WTC11 (cell line): ENCODE data around the gene IPO9. TPM values are rescaled to one million over a fixed set of nuclear protein-coding genes. Genes with fewer than 3 reads are reported as not detected.

Experiments used
- AFF4 ChIP-seq: sonication (generic); formaldehyde crosslinking; IDR thresholded peaks from 2 replicates; pipeline ENCODE4 v1.8.1; 2023; ENCODE audit warnings: mild to moderate bottlenecking, missing genetic modification reagents, borderline replicate concordance
- AR ChIP-seq: fragments of 250-450 bp; sonication (Bioruptor Pico); IDR thresholded peaks from 2 replicates; pipeline ENCODE4 v1.9.0; 2021; ENCODE audit warnings: mild to moderate bottlenecking
- CREB1 ChIP-seq: sonication (generic); formaldehyde crosslinking; IDR thresholded peaks from 2 replicates; pipeline ENCODE4 v1.8.0; 2023; ENCODE audit warnings: mild to moderate bottlenecking, missing genetic modification reagents
- CTCF ChIP-seq: fragments of 200-600 bp; IDR thresholded peaks from 2 replicates; pipeline ENCODE4 v1.8.0; 2022; ENCODE audit warnings: antibody characterized with exemption
- E2F4 ChIP-seq: sonication (generic); formaldehyde crosslinking; IDR thresholded peaks from 2 replicates; pipeline ENCODE4 v1.8.1; 2022; ENCODE audit warnings: low read depth, mild to moderate bottlenecking, moderate library complexity, missing genetic modification reagents, borderline replicate concordance
- E2F5 ChIP-seq: sonication (generic); formaldehyde crosslinking; IDR thresholded peaks from 2 replicates; pipeline ENCODE4 v1.8.1; 2022; ENCODE audit warnings: mild to moderate bottlenecking, moderate library complexity, missing genetic modification reagents
- ESRRA ChIP-seq: sonication (generic); formaldehyde crosslinking; IDR thresholded peaks from 2 replicates; pipeline ENCODE4 v1.8.1; 2022; ENCODE audit warnings: mild to moderate bottlenecking, missing genetic modification reagents, borderline replicate concordance
- HMGXB4 ChIP-seq: sonication (generic); formaldehyde crosslinking; IDR thresholded peaks from 2 replicates; pipeline ENCODE4 v1.8.1; 2023; ENCODE audit warnings: mild to moderate bottlenecking, moderate library complexity, missing genetic modification reagents
- JAZF1 ChIP-seq: fragments of 250-450 bp; sonication (Bioruptor Pico); IDR thresholded peaks from 2 replicates; pipeline ENCODE4 v1.9.0; 2021; ENCODE audit warnings: moderate library complexity, mild to moderate bottlenecking, inconsistent platforms
- KAT7 ChIP-seq: sonication (generic); formaldehyde crosslinking; IDR thresholded peaks from 2 replicates; pipeline ENCODE4 v1.8.1; 2023; ENCODE audit warnings: missing genetic modification reagents, mild to moderate bottlenecking, borderline replicate concordance
- MYBL2 ChIP-seq: sonication (generic); formaldehyde crosslinking; IDR thresholded peaks from 2 replicates; pipeline ENCODE4 v1.8.1; 2023; ENCODE audit warnings: mild to moderate bottlenecking, moderate library complexity, missing genetic modification reagents
- NFATC4 ChIP-seq: fragments of 250-450 bp; sonication (Bioruptor Pico); IDR thresholded peaks from 2 replicates; pipeline ENCODE4 v1.9.0; 2021; ENCODE audit warnings: mild to moderate bottlenecking
- NR2C2 ChIP-seq: sonication (generic); formaldehyde crosslinking; IDR thresholded peaks from 2 replicates; pipeline ENCODE4 v1.8.0; 2022; ENCODE audit warnings: mild to moderate bottlenecking, missing genetic modification reagents
- RORB ChIP-seq: fragments of 250-450 bp; sonication (Bioruptor Pico); IDR thresholded peaks from 2 replicates; pipeline ENCODE4 v1.9.0; 2021; ENCODE audit warnings: mild to moderate bottlenecking
- TEAD1 ChIP-seq: sonication (generic); formaldehyde crosslinking; IDR thresholded peaks from 2 replicates; pipeline ENCODE4 v1.8.0; 2022; ENCODE audit warnings: mild to moderate bottlenecking, missing genetic modification reagents
- USF1 ChIP-seq: sonication (generic); formaldehyde crosslinking; IDR thresholded peaks from 2 replicates; pipeline ENCODE4 v1.8.0; 2022; ENCODE audit warnings: mild to moderate bottlenecking, missing genetic modification reagents
- ZNF423 ChIP-seq: fragments of 250-450 bp; sonication (Bioruptor Pico); IDR thresholded peaks from 2 replicates; pipeline ENCODE4 v2.1.2; 2022; ENCODE audit warnings: mild to moderate bottlenecking, moderate library complexity
- ZNF532 ChIP-seq: fragments of 250-450 bp; sonication (Bioruptor Pico); IDR thresholded peaks from 2 replicates; pipeline ENCODE4 v1.9.0; 2021; ENCODE audit warnings: mild to moderate bottlenecking, borderline replicate concordance
- total RNA-seq: library from RNA; stranded (reverse); gene quantifications from 3 replicates; pipeline ENCODE4 v1.2.3, GENCODE V29; 2021

IPO9 gene
- total RNA-seq, 1 experiment from 2014 or later = 97.2 TPM

GRCh38 chr1:201828820-201829774 lies at the start of gene IPO9 (continued):
- TF ChIP-seq HMGXB4 = peak; percentile 89
- no peak for TF ChIP-seq ZNF532
- peak; percentile 97 for TF ChIP-seq E2F5 (CRISPR knock-in tag)
- TF ChIP-seq E2F4 (CRISPR knock-in tag) = peak; percentile 86; the same call in 1 of the 2 replicates
- peak; percentile 92 for TF ChIP-seq CTCF
- TF ChIP-seq MYBL2 = no peak
- no peak; the same call in 1 of the 2 replicates for TF ChIP-seq ESRRA
- peak; percentile 80; the same call in 1 of the 2 replicates for TF ChIP-seq AFF4 (CRISPR knock-in tag)
- TF ChIP-seq KAT7 (CRISPR knock-in tag) = peak; percentile 96
- TF ChIP-seq NFATC4 (CRISPR knock-in tag) = no peak
- 0 out of 2 replicates have a peak, but pooled peaks have one; percentile 19 for TF ChIP-seq USF1
- no peak for TF ChIP-seq CREB1
- no peak for TF ChIP-seq NR2C2 (CRISPR knock-in tag)
- TF ChIP-seq RORB (CRISPR knock-in tag) = no peak
- TF ChIP-seq ZNF423 (CRISPR knock-in tag) = no peak
- TF ChIP-seq AR (CRISPR knock-in tag) = no peak
- TF ChIP-seq TEAD1 (CRISPR knock-in tag) = peak; percentile 68
- TF ChIP-seq JAZF1 (CRISPR knock-in tag) = no peak
